CD1c-positive myeloid dendritic cell (primary cell): ENCODE data around the gene MMP11.
A peak's percentile ranks its signal among the peaks of the same experiment; 100 is the strongest.

Experiments
- DNase-seq: peaks from one replicate; pipeline ENCODE4 v3.0.0-alpha.2; 2016; ENCODE audit errors: extremely low spot score

The MMP11 gene

GRCh38 chr22:23759566-23759965 is 13.1 kb upstream of the MMP11 start:
- DNase-seq = no peak

GRCh38 chr22:23760056-23760455 is 12.6 kb upstream of the MMP11 start:
- no peak for DNase-seq

- DNase-seq = no peak
These were observed 9.6 kb upstream of the MMP11 start, which contains the start of gene C22orf15 for GRCh38 chr22:23762842-23763578. C22orf15 (plus strand) TSS chr22:23762990; CDS start chr22:23763307, 317 bp downstream.

- DNase-seq = peak; percentile 36
These were observed 9.1 kb upstream of the MMP11 start for GRCh38 chr22:23763579-23763945.

- DNase-seq = no peak
These were observed 8.7 kb upstream of the MMP11 start for GRCh38 chr22:23763954-23764353.

- no peak for DNase-seq
These were observed 7.5 kb upstream of the MMP11 start for GRCh38 chr22:23764899-23765881.

- DNase-seq = no peak
These were observed 5.4 kb upstream of the MMP11 start for GRCh38 chr22:23767303-23767672.

- peak; percentile 92 for DNase-seq
These were observed 4.7 kb upstream of the MMP11 start, which contains the start of gene CHCHD10 for GRCh38 chr22:23767673-23768548. CHCHD10 (minus strand) TSS chr22:23767972; CDS start chr22:23767874, 98 bp downstream.

- DNase-seq = no peak
These were observed 3.2 kb upstream of the MMP11 start for GRCh38 chr22:23769321-23769965.

GRCh38 chr22:23772315-23772648 is 367 bp upstream of the MMP11 start:
- DNase-seq = no peak

- no peak for DNase-seq
These were observed 949 bp downstream of the MMP11 start for GRCh38 chr22:23773483-23774113.

- DNase-seq = no peak
These were observed 1.7 kb downstream of the MMP11 start for GRCh38 chr22:23774114-23774921.

GRCh38 chr22:23774922-23775436 is 2.3 kb downstream of the MMP11 start:
- DNase-seq = no peak

GRCh38 chr22:23775779-23776375 is 3.2 kb downstream of the MMP11 start:
- no peak for DNase-seq

- no peak for DNase-seq
These were observed 5.3 kb downstream of the MMP11 start for GRCh38 chr22:23777776-23778576.

GRCh38 chr22:23778577-23778900 is 5.9 kb downstream of the MMP11 start:
- DNase-seq = no peak

GRCh38 chr22:23779083-23779482 is 6.4 kb downstream of the MMP11 start:
- no peak for DNase-seq

GRCh38 chr22:23779731-23780130 is 7.1 kb downstream of the MMP11 start:
- DNase-seq = no peak
